WI38 (cell line): Measurements from ENCODE around the gene DAZAP2.

ENCODE experiments used
- H3K4me3 ChIP-seq: 2 replicates; pipeline ENCODE4 v1.5.1; 2011; ENCODE audit warnings: low read depth, mild to moderate bottlenecking, control low read depth, low read length
- TF ChIP-seq, protein P1 (sequence below): IDR thresholded peaks from 2 replicates; pipeline ENCODE4 v1.5.1; 2012; ENCODE audit warnings: low read depth, mild to moderate bottlenecking, control low read depth, low read length

DAZAP2 gene

DNA sequence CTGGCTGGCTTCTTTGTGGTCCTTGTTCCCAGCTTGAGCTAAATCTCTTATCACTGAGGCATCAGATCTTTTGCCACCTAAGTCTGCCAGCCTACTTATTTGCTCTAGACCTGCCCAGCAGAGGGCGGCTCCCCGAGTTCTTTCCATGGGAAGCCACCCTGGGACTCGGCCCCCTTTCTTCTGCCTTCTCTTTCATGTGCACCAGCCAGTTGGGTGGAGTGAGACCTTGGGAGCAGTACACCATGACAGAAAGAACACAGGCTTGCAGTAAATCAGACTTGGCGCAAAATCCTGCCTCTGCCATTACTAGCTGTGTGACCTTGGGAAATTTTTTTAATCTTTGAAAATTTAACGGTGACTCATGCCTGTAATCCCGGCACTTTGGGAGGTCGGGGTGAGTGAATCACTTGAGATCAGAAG is 24.1 kb downstream of the DAZAP2 start:
- TF ChIP-seq, protein P1, sequence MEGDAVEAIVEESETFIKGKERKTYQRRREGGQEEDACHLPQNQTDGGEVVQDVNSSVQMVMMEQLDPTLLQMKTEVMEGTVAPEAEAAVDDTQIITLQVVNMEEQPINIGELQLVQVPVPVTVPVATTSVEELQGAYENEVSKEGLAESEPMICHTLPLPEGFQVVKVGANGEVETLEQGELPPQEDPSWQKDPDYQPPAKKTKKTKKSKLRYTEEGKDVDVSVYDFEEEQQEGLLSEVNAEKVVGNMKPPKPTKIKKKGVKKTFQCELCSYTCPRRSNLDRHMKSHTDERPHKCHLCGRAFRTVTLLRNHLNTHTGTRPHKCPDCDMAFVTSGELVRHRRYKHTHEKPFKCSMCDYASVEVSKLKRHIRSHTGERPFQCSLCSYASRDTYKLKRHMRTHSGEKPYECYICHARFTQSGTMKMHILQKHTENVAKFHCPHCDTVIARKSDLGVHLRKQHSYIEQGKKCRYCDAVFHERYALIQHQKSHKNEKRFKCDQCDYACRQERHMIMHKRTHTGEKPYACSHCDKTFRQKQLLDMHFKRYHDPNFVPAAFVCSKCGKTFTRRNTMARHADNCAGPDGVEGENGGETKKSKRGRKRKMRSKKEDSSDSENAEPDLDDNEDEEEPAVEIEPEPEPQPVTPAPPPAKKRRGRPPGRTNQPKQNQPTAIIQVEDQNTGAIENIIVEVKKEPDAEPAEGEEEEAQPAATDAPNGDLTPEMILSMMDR, result no peak
- no peak overlapping the region for H3K4me3 ChIP-seq

DNA sequence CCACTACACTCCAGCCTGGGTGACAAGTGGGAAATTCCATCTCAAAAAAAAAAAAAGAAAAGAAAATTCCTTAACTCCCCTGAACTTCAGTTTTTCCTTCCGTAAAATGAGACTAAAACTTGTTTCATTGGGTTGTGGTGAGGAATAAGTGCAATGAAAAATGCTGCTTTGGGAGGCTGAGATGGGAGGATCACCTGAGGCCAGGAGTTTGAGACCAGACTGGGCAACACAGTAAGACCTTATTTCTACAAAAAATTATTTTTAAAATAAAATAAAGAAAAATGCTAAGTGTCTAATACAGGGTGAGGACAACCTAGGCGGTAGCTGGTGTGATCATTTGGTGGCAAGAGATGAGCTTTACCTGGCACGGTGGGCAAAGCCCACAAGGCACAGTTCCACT is 24.7 kb downstream of the DAZAP2 start:
- H3K4me3 ChIP-seq, result no peak overlapping the region
- TF ChIP-seq, protein P1, result no peak

DNA sequence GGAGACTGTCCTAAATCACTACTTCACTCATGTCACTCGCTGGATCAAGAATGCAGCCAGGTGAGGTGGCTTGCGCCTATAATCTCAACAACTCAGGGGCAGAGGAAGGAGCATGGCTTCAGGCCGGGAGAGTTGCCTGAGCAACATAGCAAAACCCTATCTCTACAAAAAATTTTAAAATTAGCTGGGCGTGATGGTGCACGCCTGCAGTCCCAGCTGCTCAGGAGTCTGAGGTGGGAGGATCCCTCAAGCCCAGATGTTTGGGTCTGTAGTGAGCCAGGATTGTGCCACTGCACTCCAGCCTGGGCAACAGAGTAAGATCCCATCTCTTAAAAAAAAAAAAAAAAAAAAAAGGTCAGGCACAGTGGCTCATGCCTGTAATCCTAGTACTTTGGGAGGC is 25.7 kb downstream of the DAZAP2 start:
- TF ChIP-seq, protein P1, result no peak
- H3K4me3 ChIP-seq, result no peak overlapping the region

DNA sequence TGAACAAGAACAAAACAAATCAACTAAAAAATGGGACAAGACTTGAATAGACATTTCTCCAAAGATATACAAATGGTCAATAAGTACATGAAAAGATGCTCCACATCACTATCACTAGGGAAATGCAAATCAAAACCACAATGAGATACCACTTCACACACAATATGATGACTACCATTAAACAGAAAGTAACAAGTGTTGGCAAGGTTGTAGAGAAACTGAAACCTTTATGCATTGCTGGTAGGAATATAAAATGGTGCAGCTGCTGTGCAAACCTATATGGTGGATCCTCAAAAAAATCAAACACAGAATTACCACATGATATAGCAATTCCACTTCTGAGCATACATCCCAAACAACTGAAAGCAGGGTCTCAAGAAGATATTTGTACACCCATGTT is 26.4 kb downstream of the DAZAP2 start:
- H3K4me3 ChIP-seq, result no peak overlapping the region
- TF ChIP-seq, protein P1, result no peak

DNA sequence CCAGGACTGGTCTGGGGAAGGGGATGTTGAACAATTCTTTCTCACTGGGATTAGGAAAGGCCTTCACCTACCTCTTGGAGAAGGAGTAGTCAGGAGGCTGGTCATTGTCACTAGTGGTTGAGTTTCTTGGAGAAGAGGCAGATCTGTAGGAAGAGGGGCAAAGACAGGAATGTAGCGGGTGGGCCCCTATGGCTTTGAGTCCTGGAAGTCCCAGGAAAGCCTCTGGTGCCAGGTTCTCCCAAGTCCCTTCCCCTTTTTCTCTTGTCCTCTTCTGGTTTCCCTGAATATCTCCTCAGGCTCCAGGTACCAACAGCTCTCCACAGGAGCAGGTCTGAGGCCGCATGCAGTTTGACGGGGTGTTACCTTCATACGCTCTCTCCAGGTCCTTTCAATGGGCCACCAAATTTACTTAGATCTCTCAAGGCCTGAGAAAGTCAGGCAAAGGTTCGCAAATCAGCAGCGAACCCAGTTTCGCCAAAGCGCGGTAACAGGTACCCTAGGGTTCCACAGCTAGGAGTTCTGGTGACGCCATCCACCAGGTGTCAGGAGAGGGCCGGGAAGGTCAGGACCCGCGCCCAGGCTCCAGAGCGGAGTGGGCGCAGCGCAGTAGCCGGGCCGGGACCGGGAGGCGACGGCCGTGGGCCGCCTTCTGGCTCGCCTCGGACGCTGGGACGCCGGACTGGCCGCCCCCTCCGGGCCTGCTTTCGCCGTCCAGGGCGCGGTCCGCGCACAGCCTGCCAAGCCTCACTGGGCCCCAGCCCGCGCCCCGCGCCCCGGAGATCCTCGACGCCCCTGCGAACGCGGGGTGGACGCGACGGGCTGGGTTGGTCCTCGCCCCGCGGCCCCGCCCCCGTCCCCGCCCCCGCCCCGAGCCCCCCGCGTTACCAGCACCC is 30.8 kb downstream of the DAZAP2 start:
- peak overlapping the region; percentile 66 for H3K4me3 ChIP-seq
- TF ChIP-seq, protein P1, result peak; percentile 26; the same call in 1 of the 2 replicates

DNA sequence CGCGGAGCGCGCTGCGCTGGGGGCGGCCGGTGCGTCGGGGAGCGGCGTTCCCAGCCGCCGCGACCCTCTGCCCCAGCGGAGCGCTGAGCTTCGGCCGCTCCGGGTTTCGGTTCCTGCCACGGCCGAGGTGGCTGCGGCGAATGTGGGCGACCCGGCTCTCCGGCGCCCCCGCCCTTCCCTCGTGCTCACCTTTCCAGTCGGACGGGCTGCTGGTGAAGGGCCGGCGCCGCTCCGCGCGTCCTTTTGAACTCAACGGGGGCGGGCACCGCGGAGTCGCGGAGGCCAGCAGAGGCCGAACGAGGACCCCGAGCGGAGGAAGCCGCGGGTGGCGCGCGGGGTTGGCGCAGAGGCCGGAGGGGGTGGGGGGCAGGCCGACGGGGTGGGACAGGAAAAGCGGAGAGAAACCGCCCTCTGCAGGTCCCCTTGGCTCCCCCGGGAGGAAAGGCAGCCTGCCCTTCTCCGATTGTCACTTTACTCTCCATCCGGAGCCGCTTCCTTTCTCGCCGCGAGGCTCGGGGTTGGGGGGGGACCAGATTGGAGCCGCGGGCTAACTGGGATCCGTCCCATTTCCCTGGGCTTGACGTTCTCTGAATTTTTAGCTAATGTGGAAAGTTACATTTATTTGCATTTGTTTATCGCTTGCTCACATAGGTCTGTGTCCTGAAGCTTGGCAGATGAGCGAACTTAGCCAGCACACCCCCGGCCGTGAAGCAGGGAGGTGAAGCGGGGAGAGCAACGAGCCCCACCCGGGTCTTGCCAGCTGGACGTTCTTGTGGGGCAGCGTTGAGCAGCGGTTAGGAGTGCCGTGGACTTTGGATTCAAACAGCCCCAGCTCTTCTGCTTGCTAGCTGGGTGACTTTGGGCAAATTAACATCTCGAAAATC is 31.7 kb downstream of the DAZAP2 start, which contains the start of gene SMAGP:
Gene SMAGP, minus strand, starts transcription at position 349 of the 884 bp plus-strand sequence. CDS start 1,137 bp downstream, outside the sequence.
- TF ChIP-seq, protein P1, result no peak
- peak within 1 kb of the TSS; percentile 66 for H3K4me3 ChIP-seq
